NCI-H748 (cell line): ENCODE results near the gene UBE4A.

Source experiments
- DNase-seq: peaks from one replicate; lab custom pipeline; 2025; ENCODE audit not compliant: unreplicated experiment; lab: John Stamatoyannopoulos, UW

The UBE4A gene

DNA sequence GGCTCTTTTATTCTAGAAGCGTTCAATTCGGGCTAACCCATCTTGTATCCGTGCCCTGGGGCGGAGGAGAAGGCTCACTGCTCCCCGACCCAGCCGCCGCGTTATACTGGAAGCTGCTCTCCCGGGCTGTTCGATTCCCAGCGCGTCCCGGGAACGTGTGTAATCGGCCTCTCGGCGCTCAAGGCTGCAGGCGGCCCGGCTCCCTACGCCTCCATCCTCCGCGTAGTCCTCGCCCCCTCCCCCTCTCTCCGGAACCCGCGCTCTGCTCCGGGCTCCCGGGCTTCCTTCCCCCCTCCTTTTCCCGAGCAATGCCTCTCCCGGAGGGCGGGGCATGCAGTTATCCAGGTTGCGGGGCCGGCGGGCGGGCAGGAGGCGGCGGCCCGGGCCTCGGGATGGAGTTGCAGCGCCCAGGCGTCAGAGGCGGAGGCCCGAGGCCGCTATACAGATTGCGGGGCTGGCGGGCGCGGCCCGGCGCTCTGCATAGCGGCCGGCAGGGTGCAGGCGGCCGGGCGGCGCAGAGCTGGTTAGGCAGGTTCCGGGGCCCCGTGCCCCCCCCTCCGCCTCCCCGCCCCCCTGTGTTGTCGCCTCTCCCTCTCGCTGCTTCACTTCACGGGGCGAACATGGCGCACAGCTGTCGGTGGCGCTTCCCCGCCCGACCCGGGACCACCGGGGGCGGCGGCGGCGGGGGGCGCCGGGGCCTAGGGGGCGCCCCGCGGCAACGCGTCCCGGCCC is 76.7 kb downstream of the UBE4A start, which contains the start of gene KMT2A:
Gene KMT2A (plus strand): TSS at position 600 of the 732 bp plus-strand sequence. CDS start 21 bp downstream, at position 621.
- peak; percentile 95 for DNase-seq

DNA sequence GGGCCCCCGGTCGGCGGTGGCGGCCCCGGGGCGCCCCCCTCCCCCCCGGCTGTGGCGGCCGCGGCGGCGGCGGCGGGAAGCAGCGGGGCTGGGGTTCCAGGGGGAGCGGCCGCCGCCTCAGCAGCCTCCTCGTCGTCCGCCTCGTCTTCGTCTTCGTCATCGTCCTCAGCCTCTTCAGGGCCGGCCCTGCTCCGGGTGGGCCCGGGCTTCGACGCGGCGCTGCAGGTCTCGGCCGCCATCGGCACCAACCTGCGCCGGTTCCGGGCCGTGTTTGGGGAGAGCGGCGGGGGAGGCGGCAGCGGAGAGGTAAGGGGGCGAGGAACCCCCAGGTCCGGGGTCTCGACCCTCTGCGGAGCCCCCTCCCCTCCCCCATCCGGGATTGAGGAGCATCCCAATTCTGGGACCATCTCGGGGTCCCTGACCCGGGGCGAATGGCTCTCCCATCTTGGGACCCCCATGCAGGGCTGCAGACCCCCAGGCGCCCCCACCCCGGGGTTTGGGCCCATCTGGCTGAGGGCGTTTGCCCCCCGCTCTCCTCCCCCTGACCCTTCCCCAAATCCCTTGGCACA is 77.3 kb downstream of the UBE4A start:
- peak; percentile 39 for DNase-seq

DNA sequence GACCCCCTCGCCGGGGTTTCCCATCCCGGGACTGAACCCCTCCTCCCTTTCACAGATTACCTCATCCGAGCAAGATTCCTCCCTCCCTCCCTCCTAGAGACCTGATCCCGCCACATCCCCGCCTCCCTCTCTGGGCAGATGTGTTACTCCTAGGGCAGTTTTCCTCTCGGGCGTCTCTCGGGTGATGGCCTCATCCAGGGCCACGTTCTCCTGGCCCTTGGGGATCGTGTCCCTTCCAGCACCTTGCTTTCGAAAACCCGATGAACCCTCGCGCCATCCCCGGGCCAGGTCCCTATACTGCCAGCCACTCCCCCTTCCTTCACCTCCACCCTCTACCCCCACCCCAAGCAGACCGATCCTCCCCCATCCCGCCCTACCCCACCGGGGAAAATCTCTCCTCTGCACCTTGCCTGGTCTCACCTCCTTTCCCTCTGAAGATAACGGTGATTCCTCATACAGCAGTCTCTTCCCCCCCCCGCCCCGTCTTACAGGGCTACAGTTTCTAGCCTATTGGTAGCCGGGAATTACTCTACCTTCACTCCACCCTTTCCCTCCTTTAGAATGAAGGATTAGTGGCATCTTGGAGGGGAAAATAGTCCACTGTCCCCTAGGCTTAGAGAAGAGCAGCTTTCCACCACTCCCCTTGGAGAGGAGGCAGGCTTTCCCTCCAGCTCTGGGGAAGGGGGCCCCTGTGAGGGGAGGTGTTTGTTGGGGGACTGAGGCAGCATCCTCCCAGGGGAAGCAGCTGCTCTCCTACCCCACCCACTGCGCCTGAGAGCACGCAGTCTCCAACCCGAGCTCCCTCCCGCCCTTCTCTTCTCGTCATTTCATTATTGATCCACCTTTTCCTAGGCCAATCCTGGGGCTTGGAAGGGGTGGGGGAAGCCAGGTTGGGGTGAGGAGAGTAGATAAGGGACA is 78.1 kb downstream of the UBE4A start:
- DNase-seq, result peak; percentile 63

DNA sequence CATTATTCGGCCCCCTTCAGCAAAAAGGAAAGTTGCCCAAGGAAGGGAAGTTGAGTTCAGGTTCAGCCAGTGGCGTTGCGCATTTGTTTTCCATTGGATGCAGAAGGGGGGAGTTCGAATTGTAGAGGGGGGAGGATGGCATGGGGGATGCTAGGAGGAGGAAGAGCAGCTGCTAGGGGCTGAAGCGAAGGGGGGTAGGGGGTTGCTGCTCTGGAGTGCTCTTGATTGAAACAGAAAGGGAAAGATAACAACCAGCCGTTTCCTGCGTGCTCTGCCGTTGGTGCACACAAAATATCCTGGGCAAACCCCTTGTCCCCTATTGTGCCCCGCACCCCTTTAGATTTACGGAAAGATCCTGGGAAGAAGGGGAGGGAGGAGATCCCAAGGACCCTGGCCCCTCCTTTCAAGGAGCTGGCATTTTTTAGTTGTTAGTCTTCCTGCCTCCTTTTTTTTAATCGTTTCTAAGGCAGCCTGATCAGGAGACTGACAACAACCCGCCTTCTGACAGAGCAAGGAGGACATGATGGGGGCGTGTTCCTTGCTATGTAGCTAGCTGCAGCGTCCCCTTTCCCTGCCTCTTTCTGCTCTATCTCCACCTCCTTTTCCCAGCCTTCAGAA is 79.0 kb downstream of the UBE4A start:
- peak; percentile 36 for DNase-seq

DNA sequence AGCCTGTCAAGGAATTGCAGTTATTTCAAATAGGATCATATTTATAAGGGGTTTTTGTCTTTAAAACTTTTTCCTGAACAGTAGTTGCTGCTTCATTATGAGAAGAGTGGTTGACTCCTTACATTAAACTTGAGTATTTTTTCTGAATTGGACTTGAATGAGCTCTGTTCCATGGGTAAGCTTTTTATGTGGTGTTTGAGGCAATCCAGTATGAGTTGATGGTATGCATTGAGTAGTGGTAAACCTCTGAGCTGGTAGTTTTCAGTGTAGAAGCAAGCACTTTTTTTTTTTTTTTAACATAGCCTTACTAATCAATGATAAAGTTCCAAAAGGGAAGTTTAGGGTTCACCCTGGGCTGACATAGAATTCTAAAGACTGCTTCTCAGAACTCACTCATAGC is 80.2 kb downstream of the UBE4A start:
- DNase-seq, result no peak

DNA sequence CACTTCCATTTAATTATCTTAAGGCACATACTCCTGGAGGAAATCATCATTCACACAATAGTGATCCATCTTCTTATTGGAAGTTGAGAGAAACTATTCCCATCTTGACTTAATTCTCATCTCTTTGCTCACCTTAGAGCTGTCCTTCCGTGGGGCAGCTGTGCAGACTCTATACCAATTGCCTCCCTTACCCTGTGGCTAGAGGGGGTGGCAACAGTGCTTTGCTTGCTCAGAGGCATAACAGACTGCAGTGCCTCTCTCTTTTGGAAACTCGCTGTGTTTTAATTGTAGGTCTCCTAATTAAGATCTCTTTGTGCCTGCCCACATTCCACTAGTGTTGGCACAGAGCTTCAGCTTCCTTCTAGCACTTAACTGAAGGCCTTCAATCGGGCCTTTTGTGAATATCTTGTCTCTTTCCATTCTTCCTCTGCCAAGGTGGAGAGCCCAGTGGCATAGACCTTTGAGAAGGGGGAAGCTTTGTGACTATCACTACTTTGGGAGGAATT is 82.4 kb downstream of the UBE4A start:
- DNase-seq, result no peak

DNA sequence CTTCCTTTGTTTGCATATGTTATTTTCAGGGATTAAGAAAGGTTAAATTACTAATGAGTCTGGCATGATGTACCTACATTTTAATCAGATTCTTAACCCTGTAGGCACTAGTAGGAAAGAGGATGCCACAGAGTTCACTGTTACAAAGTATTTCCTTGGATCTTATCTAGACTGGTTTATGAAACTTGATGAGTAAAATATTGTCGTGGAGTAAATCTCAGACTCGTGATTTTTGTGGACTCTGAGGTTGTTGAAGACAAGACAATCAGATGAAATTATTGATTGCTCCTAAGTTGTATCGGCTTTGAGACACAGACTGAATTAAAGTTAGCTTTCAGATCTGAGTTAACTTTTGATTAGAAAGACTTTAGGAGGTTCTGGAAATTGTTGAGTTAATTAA is 82.9 kb downstream of the UBE4A start:
- DNase-seq, result no peak

DNA sequence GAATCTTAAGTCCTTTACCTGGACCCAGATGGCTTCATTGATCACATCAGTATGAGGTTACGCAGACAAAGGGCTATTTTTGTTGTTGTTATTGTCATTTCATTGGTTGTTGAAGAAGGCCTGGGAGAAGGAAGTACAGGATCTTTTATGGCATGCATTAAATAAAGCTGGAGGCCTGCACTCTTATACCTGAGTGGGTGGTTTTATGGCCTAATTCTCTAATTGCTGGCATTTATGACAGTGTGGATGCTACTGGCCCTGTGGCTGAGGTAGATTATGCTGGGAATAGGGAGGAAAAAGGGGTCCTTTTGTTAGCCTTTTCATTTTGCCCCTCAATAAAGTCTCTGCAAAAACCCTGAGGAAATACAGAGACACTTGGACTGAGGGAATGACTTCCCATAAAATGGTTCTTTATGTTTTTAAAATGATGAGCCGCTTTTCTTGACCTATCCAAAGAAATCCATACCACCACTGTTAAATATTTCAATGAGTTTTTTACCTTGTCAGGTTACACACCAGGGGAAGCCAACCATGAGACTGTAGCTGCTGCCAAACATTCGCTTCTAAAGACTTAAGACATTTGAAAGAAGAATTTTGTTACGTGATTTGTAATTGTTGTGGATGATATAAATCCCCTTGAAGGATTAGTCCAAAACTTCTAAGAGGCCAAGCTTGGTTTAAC is 83.6 kb downstream of the UBE4A start:
- DNase-seq, result no peak

DNA sequence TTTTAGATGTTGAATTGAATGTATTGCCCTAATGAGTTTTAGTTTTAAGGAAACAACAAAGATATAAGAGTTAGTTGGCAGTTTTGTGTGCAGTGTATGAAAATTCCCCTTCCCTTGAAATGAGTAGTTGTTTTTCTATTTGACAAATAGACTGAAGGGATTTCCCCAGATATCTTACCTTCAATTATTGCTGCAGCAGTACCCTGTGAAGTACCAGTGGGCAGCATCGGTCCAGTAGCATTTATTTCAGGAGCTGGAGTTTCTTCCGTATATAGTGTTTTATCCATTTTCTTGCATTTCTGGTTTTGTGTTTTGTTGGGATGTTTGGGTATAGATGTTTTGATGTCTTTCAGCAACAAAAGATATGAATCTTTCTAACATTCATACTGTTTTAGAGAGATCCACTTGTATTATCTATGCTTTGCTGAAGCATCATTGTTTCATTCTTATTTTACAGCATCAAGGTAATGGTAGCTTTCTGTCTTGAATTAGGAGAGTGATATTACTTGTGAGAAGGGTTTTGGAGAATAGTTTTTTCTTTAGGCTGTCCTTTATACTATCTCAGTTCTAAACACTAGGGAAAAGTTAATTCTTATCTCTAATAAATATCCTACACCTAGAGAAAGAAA is 84.3 kb downstream of the UBE4A start:
- DNase-seq, result no peak

DNA sequence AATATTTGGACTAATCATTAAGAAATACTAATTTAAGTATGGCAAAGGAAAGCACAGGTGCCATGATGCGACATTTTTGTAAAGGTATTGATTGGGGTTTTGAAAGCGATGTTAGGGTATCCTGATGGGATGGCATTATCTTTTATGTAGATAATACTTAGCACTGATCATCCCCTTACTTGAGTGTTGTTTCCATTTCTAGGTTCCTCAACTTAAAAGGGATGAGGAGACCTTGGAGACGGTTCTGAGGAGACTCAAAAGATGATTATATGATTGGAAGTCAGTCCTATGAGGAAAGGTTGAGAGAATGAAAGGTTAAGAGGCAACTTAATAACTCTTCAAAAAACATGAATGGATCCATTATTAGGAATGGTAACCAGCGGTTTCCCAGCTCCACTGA is 88.0 kb downstream of the UBE4A start:
- DNase-seq, result no peak

DNA sequence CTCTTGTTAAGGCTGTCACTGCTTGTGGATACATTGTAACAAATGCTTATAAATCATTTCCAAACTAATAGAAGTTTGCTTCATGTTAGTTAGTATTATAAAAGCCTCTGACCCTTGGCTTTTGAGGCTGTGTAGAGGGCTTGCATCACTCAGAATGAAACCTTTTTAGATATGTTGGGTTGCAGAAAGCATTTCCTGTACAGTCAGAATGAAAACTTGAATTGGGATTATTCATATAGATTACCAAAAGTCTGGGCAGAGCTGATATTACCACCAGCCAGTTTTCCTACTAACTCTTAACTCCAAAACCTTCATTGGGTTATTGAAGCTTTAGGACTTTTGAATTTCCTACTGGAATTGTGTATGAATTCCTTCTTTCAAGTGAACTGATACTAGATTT is 88.9 kb downstream of the UBE4A start:
- no peak for DNase-seq
